Endometrial microvascular endothelial cells (primary cell): ENCODE results near the gene VWA5B1. TPM values are rescaled to one million over a fixed set of nuclear protein-coding genes. Genes with fewer than 3 reads are reported as not detected.
"Not testable (repeated sequence)": the region's sequence is repeated elsewhere in the genome, so short reads cannot be mapped to it uniquely, and the experiment has no call there.

ENCODE experiments used
- in situ Hi-C: cut with HindIII; loops from 2 replicates; pipeline ENCODE4 v1.10.0; 2017; ENCODE audit warnings: low sequenced_read_pairs, low pct_unique_long_range_greater_than_20kb; ENCODE audit errors: inconsistent ontology term
- total RNA-seq: library from RNA; depleted of rRNA; stranded (reverse); fragments of >200 nt; gene quantifications from one replicate; pipeline ENCODE4 v1.2.3, GENCODE V29; 2015; ENCODE audit errors: inconsistent ontology term

VWA5B1 gene
- total RNA-seq, 1 donor from 2014 or later: not detected

DNA sequence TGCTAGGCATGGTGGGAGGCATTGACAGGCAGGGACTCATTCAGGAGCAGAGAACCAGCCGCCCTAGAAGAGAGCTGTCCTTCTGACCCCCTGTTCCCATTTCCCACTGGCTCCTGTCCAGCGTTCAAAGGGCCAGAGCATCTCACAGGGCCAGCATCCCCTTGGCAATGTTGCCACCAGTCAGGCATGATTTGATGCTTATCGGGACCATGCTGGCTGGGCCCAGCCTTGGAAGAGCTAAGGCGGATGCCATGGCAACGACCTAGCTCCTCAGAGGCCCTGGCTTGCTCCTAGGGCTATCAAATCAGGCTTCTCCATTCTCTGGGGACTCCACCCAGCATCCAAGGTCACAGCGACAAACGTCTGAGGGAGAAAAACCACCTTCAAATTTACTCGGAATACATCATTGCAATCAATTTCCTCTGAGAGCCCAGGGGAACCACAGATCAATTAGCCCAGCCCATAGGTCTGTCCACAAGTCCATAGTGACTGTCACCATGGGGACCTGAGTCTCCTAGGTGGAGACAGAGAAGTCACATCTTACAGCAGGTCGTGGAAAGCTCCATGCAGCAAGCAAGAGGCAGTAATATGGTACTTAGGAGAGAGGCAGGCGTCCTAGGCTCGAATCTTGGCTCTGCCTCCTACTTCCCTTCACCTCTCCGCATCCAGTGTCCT is 14.1 kb upstream of the VWA5B1 start:
- in situ Hi-C loops: no loop called here

DNA sequence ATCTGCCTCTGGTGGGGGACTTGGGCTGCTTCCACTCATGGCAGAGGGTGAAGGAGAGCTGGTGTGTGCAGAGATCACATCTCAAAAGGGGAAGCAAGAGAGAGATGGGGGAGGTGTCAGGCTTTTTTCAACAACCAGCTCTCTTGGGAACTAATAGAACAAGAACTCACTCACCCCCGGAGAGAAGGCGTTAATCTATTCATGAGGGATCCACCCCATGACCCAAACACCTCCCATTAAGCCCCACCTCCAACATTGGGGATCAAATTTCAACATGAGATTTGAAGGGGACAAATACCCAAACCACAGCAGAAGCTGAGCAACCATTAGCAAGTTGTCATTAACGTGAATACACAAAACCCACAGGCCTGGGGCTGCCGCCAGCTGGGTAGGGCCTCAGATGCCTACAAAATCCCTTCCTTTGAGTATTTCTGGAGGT is 12.0 kb upstream of the VWA5B1 start:
- in situ Hi-C loops: no loop called here

DNA sequence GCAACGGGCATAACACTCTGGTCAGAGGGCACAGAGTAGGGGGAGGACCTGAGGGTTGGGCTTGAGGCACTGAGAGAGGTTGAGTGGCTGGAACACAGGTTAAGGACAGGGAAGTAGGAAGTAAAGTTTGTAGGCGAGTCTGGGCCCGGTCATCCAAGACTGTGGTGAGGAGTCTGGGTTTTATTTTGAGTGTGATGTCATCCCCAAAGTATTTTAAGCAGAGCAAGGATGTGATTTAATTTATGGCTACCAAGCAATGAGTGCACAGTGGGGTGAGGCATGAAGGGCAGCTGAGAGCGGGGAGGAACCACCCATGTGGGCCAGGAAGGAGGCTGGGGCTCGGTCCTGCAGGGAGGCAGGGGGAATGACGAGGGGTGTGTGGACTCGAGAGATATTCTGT is 11.2 kb upstream of the VWA5B1 start:
- in situ Hi-C loops: no loop called here

DNA sequence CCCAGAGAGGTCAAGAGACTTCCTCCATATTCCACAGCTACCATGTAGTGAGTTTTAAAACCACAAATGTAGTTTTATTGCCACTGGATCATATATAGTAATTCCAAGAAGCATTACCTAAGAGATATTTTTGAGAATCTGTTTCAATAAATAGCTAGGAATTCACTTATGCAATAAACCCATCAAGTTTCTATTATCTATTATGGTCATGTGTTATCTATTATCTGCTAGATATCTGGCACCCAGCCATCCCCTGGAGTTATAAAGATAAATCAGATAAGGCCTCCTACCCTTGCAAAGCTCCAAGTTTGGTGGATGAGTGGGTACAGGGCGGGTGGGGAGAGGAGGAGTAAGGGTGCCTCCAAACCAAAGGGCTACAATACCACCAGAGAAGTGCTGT is 10.3 kb upstream of the VWA5B1 start:
- in situ Hi-C loops: no loop called here

DNA sequence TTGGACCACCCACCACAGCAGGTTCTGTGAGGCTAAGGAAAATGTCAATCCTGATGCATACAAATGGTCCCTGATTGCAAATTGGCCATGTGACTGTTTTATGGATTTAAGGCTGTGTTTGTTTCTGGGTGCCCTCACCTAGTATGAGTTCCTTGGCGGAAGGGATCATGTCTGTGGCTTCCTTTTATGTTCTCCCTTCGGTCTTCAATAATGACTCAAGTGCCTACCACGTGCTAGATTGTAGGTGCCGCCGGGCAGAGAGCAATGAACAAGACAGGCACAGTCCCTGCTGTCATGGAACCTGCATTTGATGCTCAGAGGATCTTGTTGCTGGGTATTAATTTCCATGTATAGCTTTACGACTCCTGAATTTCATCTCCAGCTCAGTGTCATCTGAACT is 9.8 kb upstream of the VWA5B1 start:
- in situ Hi-C loops: no loop called here

DNA sequence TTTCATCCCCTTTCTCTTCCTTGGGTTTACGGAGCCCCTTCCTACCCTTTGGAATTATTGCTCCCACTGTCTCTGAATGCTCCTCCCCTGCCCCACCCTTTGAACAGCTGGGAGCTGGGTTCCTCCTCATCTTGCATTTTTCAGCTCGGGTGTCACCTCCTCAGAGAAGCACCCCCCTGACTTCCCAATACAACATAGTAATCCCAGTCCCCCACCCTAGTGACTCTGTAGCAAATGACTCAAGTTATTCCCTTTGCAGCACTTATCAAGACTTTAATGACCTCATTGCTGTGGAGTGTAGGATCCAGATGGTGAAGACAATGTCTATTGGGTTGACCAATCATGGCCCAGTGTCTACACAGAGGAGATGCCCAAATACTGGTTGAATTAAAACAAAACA is 8.9 kb upstream of the VWA5B1 start:
- in situ Hi-C loops: no loop called here

DNA sequence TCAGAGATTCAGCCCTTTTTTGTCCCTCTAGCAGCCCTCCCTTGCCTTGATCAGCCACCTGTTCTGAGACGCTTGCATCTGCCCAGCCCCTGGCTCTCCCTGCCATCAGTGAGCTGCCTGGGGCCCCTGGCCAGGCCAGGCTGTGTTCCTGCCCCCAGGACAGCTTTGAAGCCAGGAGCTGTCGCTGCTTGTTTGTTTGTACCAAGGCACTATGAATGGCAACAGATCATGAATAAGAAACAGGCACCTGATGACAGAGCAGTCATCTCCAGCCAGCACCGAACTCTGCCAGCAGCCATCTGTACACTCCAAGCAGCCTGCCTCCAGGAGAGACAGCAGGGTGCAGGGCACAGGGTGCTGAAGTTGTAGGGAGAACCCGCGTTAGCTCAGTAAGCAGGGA is 8.1 kb upstream of the VWA5B1 start:
- in situ Hi-C loops: no loop called here

DNA sequence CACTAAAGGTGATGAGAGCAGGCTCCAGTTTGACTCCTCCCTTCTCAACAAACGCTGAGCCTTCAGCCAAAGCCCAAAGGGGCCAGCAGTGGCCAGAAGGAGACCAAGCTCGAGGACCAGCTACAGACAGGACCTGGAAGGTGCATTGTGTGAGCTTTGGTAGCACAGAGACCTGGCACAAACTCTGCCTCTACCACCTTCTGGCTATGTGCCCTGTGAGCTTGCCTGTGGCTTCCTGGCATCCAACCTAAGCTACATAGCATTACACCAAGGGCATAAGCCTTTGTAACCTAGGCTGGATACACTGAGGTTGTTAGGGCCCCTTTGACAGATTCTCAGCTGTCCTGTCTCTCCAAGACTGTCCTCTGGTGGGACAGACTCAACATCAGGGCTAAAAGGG is 6.6 kb upstream of the VWA5B1 start:
- in situ Hi-C loops: no loop called here

DNA sequence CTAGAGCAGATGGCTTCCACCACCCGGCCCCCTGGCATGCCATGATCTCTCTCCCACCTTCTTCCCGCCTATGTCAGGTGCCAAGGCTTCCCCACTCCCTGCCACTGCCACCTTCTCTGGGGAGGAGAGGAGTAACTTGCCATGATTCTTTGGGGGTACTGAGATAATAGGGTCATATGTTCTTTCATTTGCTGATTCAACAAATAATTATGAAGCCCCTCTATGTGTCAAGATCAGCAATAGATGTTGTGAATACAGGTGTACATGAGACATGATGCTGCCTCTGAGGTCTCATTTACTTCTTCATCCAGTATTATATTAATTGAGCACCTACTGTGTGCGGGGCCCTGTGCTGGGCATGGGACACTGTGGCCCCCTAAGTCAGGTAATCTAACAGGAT is 6.0 kb upstream of the VWA5B1 start:
- in situ Hi-C loops: no loop called here

DNA sequence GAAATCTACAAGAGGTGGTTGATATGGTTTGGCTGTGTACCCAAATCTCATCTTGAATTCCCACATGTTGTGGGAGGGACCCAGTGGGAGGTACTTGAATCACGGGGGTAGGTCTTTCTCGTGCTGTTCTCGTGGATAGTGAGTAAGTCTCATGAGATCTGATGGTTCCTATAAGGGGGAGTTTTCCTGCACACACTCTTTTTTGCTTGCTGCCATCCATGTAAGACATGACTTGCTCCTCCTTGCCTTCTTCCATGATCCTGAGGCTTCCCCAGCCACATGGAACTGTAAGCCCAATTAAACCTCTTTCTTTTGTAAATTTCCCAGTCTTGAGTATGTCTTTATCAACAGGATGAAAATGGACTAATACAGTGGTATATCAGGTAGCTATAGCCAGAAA is 5.2 kb upstream of the VWA5B1 start:
- in situ Hi-C loops: no loop called here

DNA sequence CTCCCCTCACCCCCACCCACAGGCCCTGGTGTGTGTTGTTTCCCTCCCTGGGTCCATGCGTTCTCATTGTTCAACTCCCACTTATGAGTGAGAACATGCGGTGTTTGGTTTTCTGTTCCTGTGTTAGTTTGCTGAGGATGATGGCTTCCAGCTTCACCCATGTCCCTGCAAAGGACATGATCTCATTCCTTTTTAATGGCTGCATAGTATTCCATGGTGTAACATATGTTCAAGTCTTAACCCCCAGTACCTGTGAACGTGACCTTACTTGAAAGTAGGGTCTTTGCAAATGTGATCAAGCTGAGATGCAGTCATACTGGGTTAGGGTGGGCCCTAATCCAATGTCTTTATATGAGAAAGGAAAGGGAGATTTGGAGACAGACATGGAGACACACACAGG is 3.0 kb upstream of the VWA5B1 start:
- in situ Hi-C loops: not testable (repeated sequence)

DNA sequence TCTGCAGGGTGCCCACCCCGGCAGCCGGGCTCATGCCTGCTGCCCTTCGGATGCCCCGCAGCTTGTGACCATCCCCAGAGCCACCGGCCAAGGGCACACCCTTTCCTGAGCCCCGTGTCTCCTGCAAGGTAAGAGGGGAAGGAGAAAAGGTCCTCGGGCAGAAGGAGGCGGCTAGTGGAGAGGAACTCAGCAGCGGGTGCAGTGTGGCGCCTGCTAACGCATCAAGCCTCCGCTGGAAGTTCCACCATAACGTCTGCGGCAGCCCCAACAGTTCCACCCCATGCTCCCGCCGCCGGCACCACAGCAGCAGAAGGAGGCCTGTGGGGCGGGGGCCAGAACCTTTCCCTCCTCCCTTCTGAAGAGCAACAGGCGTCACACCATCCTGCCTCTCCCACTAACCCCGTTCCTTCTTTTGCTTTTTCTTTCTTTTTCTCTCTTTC is 990 bp downstream of the VWA5B1 start:
- in situ Hi-C loops: no loop called here

DNA sequence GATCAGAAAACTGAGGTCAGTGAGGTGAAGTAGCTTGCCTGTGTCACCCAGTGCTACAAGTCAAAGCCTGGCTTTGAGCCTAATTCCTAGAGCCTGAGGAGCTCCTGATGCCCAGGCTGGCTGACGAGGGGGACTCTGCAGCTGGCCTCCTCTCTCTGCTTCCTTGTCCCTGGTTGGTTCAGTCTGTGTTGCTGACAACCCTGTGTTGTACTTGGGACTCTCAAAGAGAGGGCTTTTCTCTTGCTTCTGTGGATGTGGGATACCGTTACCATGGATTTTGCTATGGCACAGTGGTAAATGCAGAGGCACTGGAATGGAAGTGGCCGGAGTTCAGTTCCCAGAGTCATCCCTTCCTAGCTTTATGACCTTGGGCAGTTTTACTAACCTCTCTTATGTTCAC is 8.0 kb downstream of the VWA5B1 start:
- in situ Hi-C loops: no loop called here

DNA sequence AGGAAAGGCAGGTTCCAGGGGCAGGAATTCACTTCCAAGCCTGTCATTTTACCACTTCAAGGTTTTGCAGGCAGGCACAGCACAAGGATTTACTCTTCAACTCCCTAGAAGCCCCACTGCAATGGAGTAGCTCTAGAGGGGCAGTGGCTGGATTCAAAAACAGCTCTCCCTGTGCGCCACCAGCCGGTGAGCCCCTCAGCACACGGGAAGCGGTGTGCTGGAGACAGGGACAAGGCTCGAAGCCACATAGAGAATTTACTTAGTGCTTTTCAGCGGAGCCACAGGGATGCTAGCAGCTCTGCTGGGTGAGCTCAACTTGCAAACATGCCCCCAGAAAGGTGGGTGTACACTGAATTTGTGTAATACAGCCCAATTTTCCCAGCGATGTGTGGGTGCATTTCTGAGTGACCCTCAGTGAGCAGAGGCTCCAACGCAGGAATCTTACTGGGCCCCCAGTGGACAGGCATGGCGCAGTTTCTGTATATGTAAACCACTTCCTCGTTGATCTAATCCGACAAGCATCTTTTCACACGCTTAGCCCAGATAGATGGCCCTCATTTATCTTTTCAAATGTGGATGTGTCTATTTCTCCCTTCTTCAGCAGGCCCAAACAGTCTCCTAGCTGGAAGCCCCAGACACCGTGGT is 10.9 kb downstream of the VWA5B1 start:
- in situ Hi-C loops: no loop called here

DNA sequence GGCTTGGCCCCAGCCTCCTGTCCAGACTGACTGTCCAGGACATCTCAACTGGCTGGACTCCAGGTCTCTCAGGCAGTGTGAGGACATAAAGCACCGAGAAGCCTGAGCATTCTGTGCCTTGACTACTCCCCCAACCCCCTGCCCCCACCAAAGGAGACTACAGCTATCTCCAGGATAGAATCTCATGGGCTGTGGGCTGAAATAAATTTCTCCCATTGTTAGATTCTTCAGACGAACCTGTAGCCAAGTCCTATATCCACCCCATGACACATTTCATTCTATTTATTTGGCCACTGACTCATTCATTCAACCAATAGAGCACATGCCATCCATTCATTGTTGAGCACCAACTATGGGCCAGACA is 11.4 kb downstream of the VWA5B1 start:
- in situ Hi-C loops: no loop called here

DNA sequence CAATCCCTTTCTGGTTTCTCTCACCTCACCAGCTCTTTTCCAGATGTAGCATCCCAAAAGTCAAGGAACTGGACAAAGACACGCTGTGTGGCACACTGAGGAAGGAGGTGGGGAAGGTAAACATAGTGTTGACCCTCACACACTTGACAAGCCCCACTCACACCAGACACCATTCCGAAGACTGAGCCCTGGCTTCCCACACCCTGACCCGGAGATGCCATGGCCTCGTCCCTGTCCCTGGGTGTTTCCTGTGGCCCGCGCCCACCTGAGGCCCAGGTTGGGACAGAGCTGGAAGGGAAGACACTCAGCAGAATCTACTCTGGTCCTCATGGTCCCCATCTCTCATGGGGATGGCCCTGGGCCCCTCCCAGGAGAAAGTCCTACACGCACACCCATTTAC is 16.4 kb downstream of the VWA5B1 start:
- in situ Hi-C loops: no loop called here

DNA sequence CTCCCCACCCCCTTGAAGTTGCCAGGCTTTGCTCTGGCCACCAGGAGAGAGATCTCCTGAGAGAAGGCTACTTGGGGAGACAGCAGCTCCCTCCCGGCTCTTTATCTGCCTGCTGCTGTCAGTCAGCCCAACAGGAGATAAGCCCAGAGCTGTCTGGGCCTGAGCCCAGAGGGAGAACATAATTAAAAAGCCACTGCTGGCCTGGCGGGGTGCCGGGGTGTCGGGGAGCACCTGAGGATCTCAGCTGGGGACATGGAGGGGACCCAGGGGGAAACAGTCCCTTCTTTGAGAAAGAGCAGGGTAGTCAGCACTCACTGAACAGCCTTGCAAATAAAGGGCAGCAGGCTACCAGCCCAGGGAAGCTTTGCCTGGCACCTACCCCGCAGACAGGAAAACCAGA is 17.9 kb downstream of the VWA5B1 start:
- in situ Hi-C loops: no loop called here

DNA sequence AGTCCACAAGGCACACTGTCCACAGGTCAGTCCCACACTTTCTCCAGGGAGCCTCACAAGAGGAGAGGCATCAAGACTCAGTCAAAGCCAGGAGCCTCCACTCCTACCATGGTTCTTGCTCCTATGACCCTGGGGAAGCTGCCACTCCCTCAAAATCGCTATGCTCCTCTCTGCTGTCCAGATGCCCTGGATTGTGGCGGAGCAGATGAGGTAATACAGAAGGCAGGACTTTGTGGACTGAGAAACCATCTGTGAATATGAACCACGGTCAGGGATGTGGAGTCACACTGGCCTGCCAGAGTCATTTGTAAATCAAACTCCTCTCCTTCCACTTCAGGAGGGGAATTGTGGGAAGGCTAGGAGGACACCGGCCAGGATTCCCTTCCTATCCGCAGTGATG is 20.6 kb downstream of the VWA5B1 start:
- in situ Hi-C loops: no loop called here

DNA sequence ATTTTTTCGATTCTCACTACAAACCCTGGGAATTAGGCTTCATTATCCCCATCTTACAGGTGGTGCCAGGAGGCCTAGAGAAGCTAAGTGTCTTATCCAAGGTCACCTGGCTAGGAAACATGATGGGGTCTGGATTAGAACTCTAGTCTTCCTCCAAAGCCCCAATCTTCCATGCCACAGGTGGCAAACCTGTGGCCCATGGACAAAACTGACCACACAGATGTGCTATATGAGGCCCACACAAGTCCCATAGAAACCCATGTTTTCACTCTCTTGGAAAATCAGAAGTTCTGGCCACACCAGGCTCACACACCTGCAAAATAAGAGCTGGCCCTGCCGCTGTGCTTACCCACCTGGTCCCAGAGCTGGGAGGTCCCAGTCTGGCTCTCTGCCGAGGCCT is 21.6 kb downstream of the VWA5B1 start:
- in situ Hi-C loops: no loop called here

DNA sequence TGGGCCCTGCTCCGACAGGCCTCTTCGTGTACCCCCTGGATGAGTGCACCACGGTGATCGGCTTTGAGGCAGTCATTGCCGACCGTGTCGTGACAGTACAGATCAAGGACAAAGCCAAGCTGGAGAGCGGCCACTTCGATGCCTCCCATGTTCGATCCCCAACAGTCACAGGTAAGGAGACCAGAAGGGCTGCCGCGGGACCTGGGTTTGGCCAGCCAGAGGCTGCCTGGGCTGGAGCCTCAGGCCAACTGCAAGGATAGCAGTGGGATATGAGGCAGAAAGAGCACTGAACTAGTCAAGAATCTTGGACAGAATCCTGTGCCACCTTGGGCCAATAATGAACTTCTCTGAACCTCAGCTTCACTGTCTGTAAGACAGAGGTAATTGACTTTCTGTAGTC is 22.1 kb downstream of the VWA5B1 start:
- in situ Hi-C loops: no loop called here

DNA sequence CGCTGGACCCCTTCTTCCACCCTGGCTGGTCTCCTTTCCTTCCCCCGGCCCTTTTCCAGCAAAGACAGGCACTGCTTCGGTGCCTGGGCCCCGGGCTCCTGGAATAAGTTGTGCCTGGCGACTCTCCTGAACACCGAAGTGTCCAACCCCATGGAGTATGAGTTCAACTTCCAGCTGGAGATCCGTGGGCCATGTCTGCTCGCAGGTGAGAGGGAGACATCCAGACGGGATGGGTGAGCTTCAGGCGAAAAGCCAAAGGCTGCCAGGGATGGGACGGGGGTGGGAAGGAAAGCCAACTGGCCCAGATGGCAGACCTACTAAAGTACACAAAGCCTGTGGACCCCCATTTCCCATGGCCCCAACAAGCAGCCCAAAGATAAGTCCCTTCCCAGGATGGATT is 26.8 kb downstream of the VWA5B1 start:
- in situ Hi-C loops: no loop called here
